GM19193 (cell line): ENCODE data around the gene ZGPAT.

ENCODE experiments used
- POLR2A ChIP-seq: IDR thresholded peaks from 4 replicates; pipeline ENCODE4 v1.6.1; 2011; ENCODE audit not compliant: insufficient read depth, insufficient read length; ENCODE audit errors: extremely low read depth

The ZGPAT gene

GRCh38 chr20:63675681-63676368 lies 32.0 kb upstream of the ZGPAT start:
- no peak for TF ChIP-seq POLR2A

GRCh38 chr20:63678071-63678470 lies 29.8 kb upstream of the ZGPAT start:
- TF ChIP-seq POLR2A: no peak

GRCh38 chr20:63678667-63679465 lies 29.0 kb upstream of the ZGPAT start:
- no peak for TF ChIP-seq POLR2A

- TF ChIP-seq POLR2A: no peak
These were observed 28.0 kb upstream of the ZGPAT start for GRCh38 chr20:63679799-63680305.

- TF ChIP-seq POLR2A: no peak
These were observed 27.4 kb upstream of the ZGPAT start for GRCh38 chr20:63680427-63680826.

GRCh38 chr20:63680857-63681608 lies 26.8 kb upstream of the ZGPAT start:
- no peak for TF ChIP-seq POLR2A

GRCh38 chr20:63681609-63682142 lies 26.2 kb upstream of the ZGPAT start:
- TF ChIP-seq POLR2A: no peak

GRCh38 chr20:63682384-63683139 lies 25.3 kb upstream of the ZGPAT start:
- TF ChIP-seq POLR2A: no peak

- no peak for TF ChIP-seq POLR2A
These were observed 22.4 kb upstream of the ZGPAT start for GRCh38 chr20:63685269-63686026.

GRCh38 chr20:63686094-63686491 lies 21.7 kb upstream of the ZGPAT start:
- no peak for TF ChIP-seq POLR2A

GRCh38 chr20:63686492-63687321 lies 21.1 kb upstream of the ZGPAT start:
- no peak for TF ChIP-seq POLR2A

GRCh38 chr20:63687419-63688178 lies 20.2 kb upstream of the ZGPAT start:
- TF ChIP-seq POLR2A: no peak
